GM23338 (cell line): Measurements from ENCODE around the gene KIFC1. TPM values are rescaled to one million over a fixed set of nuclear protein-coding genes. Genes with fewer than 3 reads are reported as not detected.

Source experiments
- ATAC-seq: fragments of 200-7000 bp; cut with Tn5 transposase; 3 replicates; pipeline ENCODE4 v1.9.1; 2020
- DNase-seq: peaks from one replicate; pipeline ENCODE4 v3.0.0-alpha.2; 2015; ENCODE audit warnings: low spot score
- H2AFZ ChIP-seq: fragments of 200-600 bp; sonication (generic); 2 replicates; pipeline ENCODE4 v1.8.0; 2016; ENCODE audit warnings: antibody characterized with exemption, mild to moderate bottlenecking, moderate library complexity
- H3F3A ChIP-seq: fragments of 200-600 bp; sonication (generic); replicated peaks from 2 replicates; pipeline ENCODE4 v1.8.0; 2017; ENCODE audit warnings: antibody characterized with exemption, mixed run types, low read depth
- H3K27ac ChIP-seq: fragments of 200-600 bp; sonication (generic); 2 replicates; pipeline ENCODE4 v1.6.1; 2016; ENCODE audit warnings: low read depth
- H3K27me3 ChIP-seq: fragments of 200-600 bp; sonication (generic); 2 replicates; pipeline ENCODE4 v1.8.0; 2016; ENCODE audit warnings: mild to moderate bottlenecking, mixed run types, moderate library complexity; ENCODE audit not compliant: insufficient read depth
- H3K36me3 ChIP-seq: fragments of 200-600 bp; sonication (generic); 2 replicates; pipeline ENCODE4 v1.8.0; 2016; ENCODE audit warnings: mild to moderate bottlenecking; ENCODE audit not compliant: insufficient read depth
- H3K4me1 ChIP-seq: fragments of 200-600 bp; sonication (generic); 2 replicates; pipeline ENCODE4 v1.8.0; 2016; ENCODE audit warnings: mild to moderate bottlenecking, moderate library complexity; ENCODE audit not compliant: insufficient read depth
- H3K4me2 ChIP-seq: fragments of 200-600 bp; sonication (generic); 2 replicates; pipeline ENCODE4 v1.7.1; 2017; ENCODE audit warnings: mixed run types
- H3K4me3 ChIP-seq: fragments of 200-600 bp; sonication (generic); 2 replicates; pipeline ENCODE4 v1.6.1; 2016; ENCODE audit warnings: mixed run types
- H3K79me2 ChIP-seq: fragments of 200-600 bp; sonication (generic); replicated peaks from 2 replicates; pipeline ENCODE4 v1.8.0; 2017; ENCODE audit warnings: mild to moderate bottlenecking; ENCODE audit not compliant: insufficient read depth
- H3K9me2 ChIP-seq: fragments of 200-600 bp; sonication (generic); 2 replicates; pipeline ENCODE4 v1.8.0; 2017; ENCODE audit not compliant: insufficient read depth
- H4K20me1 ChIP-seq: fragments of 200-600 bp; sonication (generic); replicated peaks from 2 replicates; pipeline ENCODE4 v1.8.0; 2017; ENCODE audit warnings: mild to moderate bottlenecking; ENCODE audit not compliant: insufficient read depth
- H3K27ac Mint-ChIP-seq: 2 replicates; pipeline ENCODE4 v1.8.0; 2020; ENCODE audit warnings: inconsistent platforms, mild to moderate bottlenecking, moderate library complexity, mixed read lengths
- H3K27me3 Mint-ChIP-seq: 3 replicates; pipeline ENCODE4 v1.8.0; 2022; ENCODE audit warnings: low read depth, mild to moderate bottlenecking, moderate library complexity, mixed read lengths, inconsistent platforms; ENCODE audit not compliant: insufficient read depth, poor library complexity
- H3K36me3 Mint-ChIP-seq: 3 replicates; pipeline ENCODE4 v1.8.0; 2021; ENCODE audit warnings: low read depth, mild to moderate bottlenecking, inconsistent platforms, moderate library complexity, mixed read lengths
- H3K4me1 Mint-ChIP-seq: 3 replicates; pipeline ENCODE4 v1.8.0; 2020; ENCODE audit warnings: mild to moderate bottlenecking, inconsistent platforms, mixed read lengths
- H3K4me3 Mint-ChIP-seq: 3 replicates; pipeline ENCODE4 v1.8.0; 2021; ENCODE audit warnings: moderate library complexity, mild to moderate bottlenecking, inconsistent platforms, mixed read lengths
- H3K9me3 Mint-ChIP-seq: 3 replicates; pipeline ENCODE4 v1.8.0; 2020; ENCODE audit warnings: moderate library complexity, mild to moderate bottlenecking, inconsistent platforms, mixed read lengths
- CREB1 ChIP-seq: fragments of 250-450 bp; sonication (Bioruptor Pico); IDR thresholded peaks from 2 replicates; pipeline ENCODE4 v1.5.0; 2020; ENCODE audit warnings: low read depth, mild to moderate bottlenecking, moderate library complexity
- CTCF ChIP-seq, 2 experiments: fragments of 200-600 bp in 1 of 2; sonication (generic) in 1 of 2; conservative IDR thresholded peaks; 2 replicates each; pipeline versions ENCODE4 v1.5.1 to v1.6.1; 2016 to 2017; ENCODE audit warnings: antibody characterized with exemption in 2 of 2, low read depth in 2 of 2, mild to moderate bottlenecking in 2 of 2, moderate library complexity in 1 of 2
- ETS1 ChIP-seq: IDR thresholded peaks from 2 replicates; pipeline ENCODE4 v1.6.1; 2016; ENCODE audit warnings: antibody characterized with exemption
- JUNB ChIP-seq: IDR thresholded peaks from one replicate; pipeline ENCODE4 v1.6.1; 2016; ENCODE audit warnings: antibody characterized with exemption; ENCODE audit not compliant: unreplicated experiment
- POLR2AphosphoS5 ChIP-seq: IDR thresholded peaks from 2 replicates; pipeline ENCODE4 v1.6.1; 2016; ENCODE audit warnings: antibody characterized with exemption, low read depth
- REST ChIP-seq: IDR thresholded peaks from one replicate; pipeline ENCODE4 v1.6.1; 2018; ENCODE audit warnings: antibody characterized with exemption; ENCODE audit not compliant: unreplicated experiment
- polyA plus RNA-seq: library from polyadenylated mRNA; unstranded; fragments of >200 nt; fragmentation: Nextera tagmentation; extraction: Ambion mirVana; gene quantifications from 2 replicates; pipeline ENCODE4 v1.2.1, GENCODE V29; 2016
- total RNA-seq: library from RNA; depleted of rRNA; stranded (reverse); fragments of >200 nt; shearing (Covaris generic); gene quantifications from 2 replicates; pipeline ENCODE4 v1.2.3, GENCODE V29; 2014

Gene KIFC1
- total and polyA plus RNA-seq, 2 experiments from 2014 or later, result 10.3 to 61.7 TPM

GRCh38 chr6:33454009-33454946 is 62.7 kb downstream of the KIFC1 start, which contains the start of gene ZBTB9:
ZBTB9 (plus strand) TSS chr6:33454576; CDS start chr6:33455101, 525 bp downstream.
- peaks cover 60% of the 10 kb centered on the region for H3K36me3 Mint-ChIP-seq
- Histone ChIP-seq H3K4me1 (peaks cover 4% of the 10 kb centered on the region; the same call in 1 of the 2 replicates), H3K4me3 (peak within 1 kb of the TSS; percentile 81), H4K20me1 (no peaks in the 10 kb centered on the region; the same call in 1 of the 2 replicates), H3K79me2 (peaks cover 14% of the 10 kb centered on the region), H3K9me2 (no peaks in the 10 kb centered on the region), H3K27ac (peak within 1 kb of the TSS; percentile 72), H2AFZ (no peak within 1 kb of the TSS), H3K27me3 (no peaks in the 10 kb centered on the region), H3F3A (peaks cover 12% of the 10 kb centered on the region), H3K36me3 (peaks cover 1% of the 10 kb centered on the region; the same call in 1 of the 2 replicates), H3K4me2 (peak within 1 kb of the TSS; percentile 93)
- peaks cover 7% of the 10 kb centered on the region; the same call in 2 of the 3 replicates for H3K9me3 Mint-ChIP-seq
- H3K4me1 Mint-ChIP-seq, result peaks cover 22% of the 10 kb centered on the region
- peaks cover 20% of the 10 kb centered on the region for H3K27me3 Mint-ChIP-seq
- TF ChIP-seq REST (no peak), CTCF (conservative IDR thresholded peaks at IDR 0.05; ENCODE audit: low read depth in 2 of 2) (no peak), ETS1 (peak; percentile 68), POLR2AphosphoS5 (peak; percentile 90), CREB1 (CRISPR knock-in tag) (peak; percentile 52; the same call in 1 of the 2 replicates), JUNB (no peak)
- H3K27ac Mint-ChIP-seq, result peak within 1 kb of the TSS; percentile 80
- peak; percentile 94 for ATAC-seq
- peak; percentile 98 for DNase-seq
- H3K4me3 Mint-ChIP-seq, result peak within 1 kb of the TSS; percentile 97
